GM21529 (cell line): Measurements from ENCODE around the gene GAL.

Source experiments
- ATAC-seq: cut with Tn5 transposase; IDR thresholded peaks from one replicate; pipeline ENCODE4 v1.9.1; 2021; ENCODE audit not compliant: unreplicated experiment

Gene GAL

GRCh38 chr11:68707527-68707926, 23.2 kb downstream of the GAL start:
- no peak for ATAC-seq

DNA sequence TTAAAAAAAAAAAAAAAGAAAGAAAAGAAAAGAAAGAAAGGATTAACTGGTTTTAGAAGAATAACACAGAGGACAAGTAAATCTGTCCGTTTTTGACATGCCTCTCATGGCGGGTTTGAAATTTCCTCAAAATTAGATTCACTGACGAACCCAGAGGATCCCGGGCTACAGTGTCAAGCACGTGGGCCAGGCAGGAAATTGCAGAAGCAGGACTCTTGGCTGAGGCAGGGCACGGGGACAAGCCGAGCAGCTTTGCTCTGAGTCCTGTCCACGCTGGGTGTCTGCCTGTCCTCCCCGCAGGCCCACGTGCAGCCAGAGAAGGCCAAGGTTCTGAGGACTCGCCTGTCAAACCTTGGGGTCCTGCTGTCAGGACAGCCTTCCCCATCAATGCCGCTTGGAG, 24.7 kb downstream of the GAL start:
- no peak for ATAC-seq

DNA sequence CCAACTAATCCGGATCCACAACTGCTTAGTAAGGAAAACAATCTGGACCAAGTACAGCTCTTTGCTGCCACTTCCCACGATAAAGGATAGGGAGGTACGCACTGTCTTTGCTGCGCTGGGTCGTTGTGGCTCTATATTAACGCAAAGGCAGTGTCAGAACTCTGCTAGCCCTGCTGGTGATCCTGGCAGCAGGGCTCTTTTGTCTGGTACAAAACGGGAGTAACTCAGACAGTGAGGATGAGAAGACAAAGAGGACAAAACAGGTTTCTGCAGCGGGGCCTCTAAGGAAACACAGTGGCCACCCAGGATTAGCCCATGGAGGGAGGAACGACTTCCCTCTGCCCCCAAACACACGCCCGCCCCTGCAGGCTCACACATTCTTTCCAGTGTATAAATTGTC, 26.1 kb downstream of the GAL start:
- no peak for ATAC-seq

DNA sequence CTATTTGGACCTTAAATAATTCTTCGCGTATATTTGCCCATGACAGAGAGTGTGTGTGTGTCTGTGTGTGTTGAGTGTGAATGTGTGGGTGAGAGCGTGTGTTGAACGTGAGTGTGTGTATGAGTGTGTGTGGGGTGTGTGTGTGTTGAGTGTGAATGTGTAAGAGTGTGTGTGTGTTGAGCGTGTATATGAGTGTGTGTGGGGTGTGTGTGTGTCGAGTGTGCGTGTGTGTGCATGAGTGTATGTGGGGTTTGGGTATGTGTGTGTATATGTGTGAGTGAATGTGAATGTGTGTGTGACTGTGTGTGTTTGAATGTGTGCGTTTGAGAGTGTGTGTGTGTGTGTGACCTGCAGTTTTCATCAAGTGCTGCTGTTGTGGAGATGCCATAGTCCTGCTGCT, 26.8 kb downstream of the GAL start:
- ATAC-seq: no peak

DNA sequence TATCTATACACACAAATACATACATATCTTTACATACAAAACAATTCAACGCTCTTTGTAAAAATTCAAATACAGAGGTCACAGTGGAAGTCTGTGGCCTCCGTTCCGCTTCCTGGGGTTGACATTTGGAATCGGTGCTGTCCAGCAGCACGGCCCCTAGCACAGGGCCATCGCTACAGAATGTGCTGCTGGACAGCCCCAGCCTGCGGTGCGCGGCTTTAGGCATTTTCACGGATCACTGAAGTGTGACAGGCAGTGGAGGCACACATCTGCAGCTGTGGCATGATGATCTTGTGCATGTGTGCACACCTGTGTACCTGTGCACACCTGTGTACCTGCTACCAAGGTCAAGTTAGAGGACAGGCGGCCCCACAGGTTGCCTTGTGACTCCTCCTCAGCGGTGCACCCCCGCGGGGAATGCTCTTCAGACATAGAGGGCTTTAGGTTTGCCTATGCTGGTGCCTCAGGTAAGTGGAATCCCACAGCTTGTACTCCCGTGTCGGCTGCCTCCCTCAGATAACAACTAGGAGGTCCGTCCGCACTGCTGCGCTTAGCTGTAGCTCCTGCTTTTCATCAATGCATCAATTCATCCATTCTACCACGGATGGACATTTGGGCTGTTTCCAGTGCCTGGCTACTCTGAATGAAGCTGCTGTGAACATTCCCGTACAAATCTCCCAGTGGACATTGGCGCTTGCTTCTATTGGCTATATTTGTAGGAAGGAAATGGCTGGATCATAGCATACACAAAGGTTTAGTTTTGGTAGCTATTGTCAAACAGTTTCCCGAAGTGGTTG, 29.9 kb downstream of the GAL start:
- no peak for ATAC-seq

- ATAC-seq: no peak
Measured at GRCh38 chr11:68715456-68716122, 31.2 kb downstream of the GAL start.

DNA sequence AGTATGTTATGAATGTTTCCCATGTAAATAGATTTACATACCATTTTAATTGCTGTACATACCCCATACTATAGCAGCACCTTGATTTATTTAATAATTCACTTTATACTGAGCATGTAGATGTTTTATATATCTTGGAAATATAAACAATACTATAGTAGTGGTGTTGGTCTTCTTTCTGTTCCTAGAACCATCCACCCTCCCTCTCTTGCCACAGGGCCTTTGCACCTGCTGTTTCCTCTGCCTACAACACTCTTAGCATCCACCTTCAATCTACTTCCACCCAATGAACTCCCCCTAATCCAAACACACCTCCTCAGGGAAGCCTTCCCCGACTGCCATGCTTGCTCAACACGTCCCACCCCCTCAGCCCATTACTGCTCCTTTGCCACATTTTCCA, 36.7 kb downstream of the GAL start:
- no peak for ATAC-seq

- ATAC-seq: no peak
Measured at GRCh38 chr11:68722143-68722542, 37.8 kb downstream of the GAL start.

DNA sequence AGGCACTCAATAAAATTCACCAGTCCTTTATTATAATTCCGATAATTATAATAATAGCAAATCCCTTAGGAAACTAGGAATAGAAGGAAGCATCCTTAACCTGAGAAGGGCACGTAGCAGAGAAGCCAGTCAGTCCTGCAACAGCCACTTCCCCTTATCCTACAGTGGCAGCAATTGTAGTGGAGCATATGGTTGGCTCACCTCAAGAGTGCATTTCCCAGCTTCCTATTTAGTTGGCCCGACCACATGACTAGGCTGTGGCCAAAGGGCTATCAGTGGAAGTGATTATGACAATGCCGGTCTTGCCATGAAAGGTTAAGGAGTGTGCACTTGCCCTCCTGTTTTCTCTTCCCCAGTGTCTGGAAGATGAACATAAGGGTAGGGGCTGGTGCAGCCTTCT, 39.9 kb downstream of the GAL start:
- no peak for ATAC-seq

GRCh38 chr11:68727783-68728182, 43.4 kb downstream of the GAL start:
- no peak for ATAC-seq

GRCh38 chr11:68734111-68734510, 49.8 kb downstream of the GAL start:
- ATAC-seq: no peak

DNA sequence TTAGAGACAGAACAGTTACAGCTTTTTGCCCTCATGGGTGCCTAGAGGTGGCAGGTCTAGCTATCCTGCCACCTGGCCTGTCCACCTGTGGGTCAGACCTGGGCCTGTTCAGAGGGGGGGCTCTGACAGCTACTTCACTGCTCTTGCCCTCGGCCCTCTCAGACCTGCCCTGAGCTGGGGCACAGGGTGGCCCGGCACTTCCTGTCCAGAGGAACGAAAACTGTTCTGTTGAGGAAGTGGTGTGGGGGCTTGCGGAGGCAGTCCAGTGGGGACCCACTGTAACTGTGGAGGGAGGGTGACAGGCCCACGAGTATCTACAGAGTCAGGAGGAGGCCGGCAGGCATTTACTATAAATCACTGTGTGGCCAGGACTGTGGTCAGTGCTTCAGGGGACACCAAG, 50.8 kb downstream of the GAL start:
- no peak for ATAC-seq

- ATAC-seq: no peak
Measured at GRCh38 chr11:68735646-68736045, 51.3 kb downstream of the GAL start.
